A673 (cell line): Measurements from ENCODE around the gene ALKBH3.

ENCODE experiments used
- EZH2 ChIP-seq: fragments of 200-600 bp; sonication (generic); IDR thresholded peaks from 2 replicates; pipeline ENCODE4 v1.6.1; 2017; ENCODE audit warnings: borderline replicate concordance, low read depth, mild to moderate bottlenecking, mixed read lengths, antibody characterized with exemption, low read length; ENCODE audit not compliant: poor library complexity, severe bottlenecking
- TF ChIP-seq, protein P1 (sequence below): fragments of 300-800, 200-600 bp; sonication (generic); conservative IDR thresholded peaks from 2 replicates; pipeline ENCODE4 v1.5.1; 2017; ENCODE audit warnings: low read depth, mild to moderate bottlenecking, antibody characterized with exemption, low read length, moderate library complexity, mixed read lengths

DNA sequence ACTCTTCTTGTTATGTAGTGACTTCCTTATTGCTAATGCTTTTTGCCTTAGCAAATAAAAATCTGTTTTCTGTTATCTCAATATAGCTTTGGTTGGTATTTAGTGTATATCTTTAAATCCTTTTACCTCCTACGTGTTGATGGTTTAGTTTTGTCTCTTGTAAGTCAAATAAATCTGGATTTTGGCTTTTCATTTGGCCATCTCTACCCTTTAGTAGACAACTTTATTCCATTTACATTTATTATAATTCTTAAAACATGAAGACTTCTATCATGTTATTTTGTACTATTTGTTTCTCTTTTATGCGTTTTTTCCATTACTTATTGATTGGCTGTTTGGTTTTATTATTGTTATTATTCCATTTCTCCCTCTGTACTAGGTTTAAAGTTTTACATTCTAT lies 19.5 kb upstream of the ALKBH3 start:
- TF ChIP-seq, protein P1, sequence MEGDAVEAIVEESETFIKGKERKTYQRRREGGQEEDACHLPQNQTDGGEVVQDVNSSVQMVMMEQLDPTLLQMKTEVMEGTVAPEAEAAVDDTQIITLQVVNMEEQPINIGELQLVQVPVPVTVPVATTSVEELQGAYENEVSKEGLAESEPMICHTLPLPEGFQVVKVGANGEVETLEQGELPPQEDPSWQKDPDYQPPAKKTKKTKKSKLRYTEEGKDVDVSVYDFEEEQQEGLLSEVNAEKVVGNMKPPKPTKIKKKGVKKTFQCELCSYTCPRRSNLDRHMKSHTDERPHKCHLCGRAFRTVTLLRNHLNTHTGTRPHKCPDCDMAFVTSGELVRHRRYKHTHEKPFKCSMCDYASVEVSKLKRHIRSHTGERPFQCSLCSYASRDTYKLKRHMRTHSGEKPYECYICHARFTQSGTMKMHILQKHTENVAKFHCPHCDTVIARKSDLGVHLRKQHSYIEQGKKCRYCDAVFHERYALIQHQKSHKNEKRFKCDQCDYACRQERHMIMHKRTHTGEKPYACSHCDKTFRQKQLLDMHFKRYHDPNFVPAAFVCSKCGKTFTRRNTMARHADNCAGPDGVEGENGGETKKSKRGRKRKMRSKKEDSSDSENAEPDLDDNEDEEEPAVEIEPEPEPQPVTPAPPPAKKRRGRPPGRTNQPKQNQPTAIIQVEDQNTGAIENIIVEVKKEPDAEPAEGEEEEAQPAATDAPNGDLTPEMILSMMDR = no peak
- no peak for TF ChIP-seq EZH2
